HG02588 (cell line): Measurements from ENCODE around the gene SPTB.

ENCODE experiments used
- ATAC-seq: cut with Tn5 transposase; IDR thresholded peaks from one replicate; pipeline ENCODE4 v1.9.1; 2021; ENCODE audit warnings: mild to moderate bottlenecking, moderate library complexity; ENCODE audit not compliant: unreplicated experiment

The SPTB gene

DNA sequence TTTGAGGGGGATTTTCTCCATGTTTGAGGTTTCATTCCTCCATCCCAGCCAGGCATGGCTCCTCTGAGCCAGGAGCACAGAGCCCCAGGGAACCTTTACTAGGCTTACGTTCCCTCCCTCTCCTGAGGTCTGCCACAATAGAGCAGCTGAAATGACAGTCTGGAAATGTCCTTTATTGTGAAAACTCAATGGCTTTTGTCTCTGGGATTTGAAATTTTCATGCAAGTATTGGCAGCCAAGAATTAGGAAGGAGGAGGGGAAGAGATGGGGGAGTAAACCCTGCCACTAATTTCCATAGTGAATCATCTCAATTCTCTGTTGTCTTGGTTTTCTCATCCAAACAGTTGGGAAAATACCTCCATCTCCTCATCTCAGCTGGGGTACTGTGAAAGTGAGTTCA is 178.0 kb downstream of the SPTB start:
- ATAC-seq: no peak

DNA sequence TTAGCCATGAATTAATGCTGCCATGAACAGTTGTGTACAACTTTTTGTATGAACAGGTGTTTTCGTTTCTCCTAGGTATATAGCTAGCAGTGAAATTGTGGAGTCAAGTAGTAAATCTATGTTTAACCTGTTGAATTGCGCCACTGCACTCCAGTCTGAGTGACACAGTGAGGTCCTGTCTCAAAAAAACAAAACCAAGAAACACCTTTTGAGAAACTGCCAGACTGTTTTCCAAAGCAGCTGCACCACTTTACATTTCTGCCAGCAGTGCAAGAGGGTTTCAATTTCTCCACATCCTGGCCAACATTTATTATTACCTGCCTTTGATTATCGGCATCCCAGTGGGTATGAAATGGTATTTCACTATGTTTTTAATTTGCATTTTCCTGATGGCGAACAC is 178.8 kb downstream of the SPTB start:
- ATAC-seq: no peak

DNA sequence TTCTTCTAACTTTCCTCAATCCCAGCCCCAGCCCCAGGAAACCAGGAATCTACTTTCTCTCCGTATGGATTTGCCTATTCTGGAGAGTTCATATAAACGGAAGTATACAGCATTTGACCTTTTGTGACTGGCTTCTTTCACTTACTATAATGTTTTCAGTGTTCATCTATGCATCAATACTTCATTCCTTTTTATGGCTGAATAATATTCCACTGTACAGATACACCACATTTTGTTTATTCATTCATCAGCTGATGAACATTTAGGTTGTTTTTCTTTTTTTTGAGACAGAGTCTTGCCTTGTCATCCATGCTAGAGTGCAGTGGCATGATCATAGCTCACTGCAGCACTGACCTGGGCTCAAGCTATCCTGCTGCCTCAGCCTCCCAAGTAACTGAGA is 179.4 kb downstream of the SPTB start:
- ATAC-seq: no peak

DNA sequence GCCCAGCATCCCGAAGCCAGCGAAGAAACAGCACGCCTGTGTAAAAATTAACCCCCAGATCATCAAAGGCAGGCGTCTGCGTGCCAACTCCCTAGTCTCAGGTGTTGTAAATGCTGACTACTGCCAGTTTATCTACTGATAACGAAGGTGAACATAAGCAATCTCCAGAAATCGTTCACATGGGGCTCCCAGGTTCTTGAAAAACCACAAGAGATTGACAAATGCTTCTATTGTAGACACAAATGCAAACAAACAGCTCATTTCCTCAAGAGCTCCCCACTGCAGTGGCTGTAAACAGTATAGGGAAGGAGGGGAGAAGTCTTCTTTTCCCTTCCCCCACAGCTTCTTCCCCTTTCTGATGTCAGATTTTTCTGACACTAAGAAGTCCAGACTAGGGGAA is 180.8 kb downstream of the SPTB start:
- ATAC-seq: no peak

DNA sequence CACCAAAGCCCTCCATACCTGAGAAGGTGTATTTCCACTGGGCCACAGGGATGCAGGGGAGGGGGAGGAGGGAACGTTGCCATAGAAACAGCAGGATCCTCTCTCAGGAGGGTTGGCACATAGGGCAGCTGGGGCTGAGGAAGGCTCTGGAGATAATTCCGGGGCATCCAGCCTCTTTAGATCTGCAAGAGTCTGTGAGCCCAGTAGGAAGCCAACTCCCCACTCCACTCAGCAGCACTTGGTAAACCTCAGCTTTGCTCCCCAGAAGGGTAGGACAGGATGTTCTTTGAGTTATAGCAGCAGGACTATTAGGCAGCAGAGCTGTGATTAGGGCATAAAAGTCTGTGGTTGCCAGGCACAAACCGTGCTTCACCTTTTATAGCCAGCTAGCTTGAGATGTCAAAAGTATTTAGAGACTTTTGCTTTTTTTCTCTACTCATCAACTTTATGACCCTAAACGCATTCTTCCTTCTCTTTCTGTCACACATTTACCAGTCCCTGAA is 183.3 kb downstream of the SPTB start:
- ATAC-seq: no peak
